ENCODE data around the gene TEX26.

TEX26 gene

GRCh38 chr13:31011901-31012654, 79.6 kb downstream of the TEX26 start:
- no peak for DNase-seq (ENCODE audit: low spot score)

- DNase-seq (ENCODE audit: low spot score), result no peak
Observed at GRCh38 chr13:31012655-31013024, 80.2 kb downstream of the TEX26 start.

DNA sequence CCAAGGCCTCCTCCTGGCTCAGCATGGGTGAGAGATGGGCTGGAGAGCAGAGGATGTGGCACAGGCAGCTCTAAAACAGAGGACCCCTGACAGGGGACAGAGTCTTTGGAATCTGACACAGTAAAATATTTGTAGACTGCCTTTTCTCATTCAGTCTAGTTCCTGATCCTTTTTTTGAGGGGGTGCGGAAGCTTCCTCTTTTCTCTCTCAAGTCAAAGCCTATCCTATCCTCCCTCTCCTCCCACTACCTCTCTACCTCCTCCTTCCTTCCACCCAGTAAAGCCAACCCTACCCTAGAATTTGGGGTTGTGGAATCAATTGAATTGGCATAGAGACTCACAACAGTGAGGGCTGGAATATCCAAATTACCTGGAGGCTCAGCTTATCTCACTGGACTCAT, 82.0 kb downstream of the TEX26 start:
- no peak for DNase-seq (ENCODE audit: low spot score)

DNA sequence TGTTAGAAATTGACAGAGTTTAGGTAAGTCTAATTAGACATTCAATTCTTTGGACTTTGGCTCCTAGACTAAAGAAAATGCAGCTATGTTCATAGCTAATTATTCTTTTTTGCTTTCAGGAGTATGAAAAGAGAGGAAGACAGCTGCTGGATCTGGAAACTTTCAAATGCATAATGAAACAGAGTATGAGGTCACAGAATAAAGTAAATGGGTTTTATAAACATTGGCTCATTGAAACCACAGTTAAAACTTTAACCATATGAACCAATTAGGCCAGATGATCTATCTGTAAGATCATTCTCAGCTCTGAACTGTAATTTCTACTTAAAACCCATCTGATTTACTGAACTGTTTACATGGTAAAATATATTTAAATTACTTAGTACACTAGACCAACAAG, 82.7 kb downstream of the TEX26 start:
- no peak for DNase-seq (ENCODE audit: low spot score)

DNA sequence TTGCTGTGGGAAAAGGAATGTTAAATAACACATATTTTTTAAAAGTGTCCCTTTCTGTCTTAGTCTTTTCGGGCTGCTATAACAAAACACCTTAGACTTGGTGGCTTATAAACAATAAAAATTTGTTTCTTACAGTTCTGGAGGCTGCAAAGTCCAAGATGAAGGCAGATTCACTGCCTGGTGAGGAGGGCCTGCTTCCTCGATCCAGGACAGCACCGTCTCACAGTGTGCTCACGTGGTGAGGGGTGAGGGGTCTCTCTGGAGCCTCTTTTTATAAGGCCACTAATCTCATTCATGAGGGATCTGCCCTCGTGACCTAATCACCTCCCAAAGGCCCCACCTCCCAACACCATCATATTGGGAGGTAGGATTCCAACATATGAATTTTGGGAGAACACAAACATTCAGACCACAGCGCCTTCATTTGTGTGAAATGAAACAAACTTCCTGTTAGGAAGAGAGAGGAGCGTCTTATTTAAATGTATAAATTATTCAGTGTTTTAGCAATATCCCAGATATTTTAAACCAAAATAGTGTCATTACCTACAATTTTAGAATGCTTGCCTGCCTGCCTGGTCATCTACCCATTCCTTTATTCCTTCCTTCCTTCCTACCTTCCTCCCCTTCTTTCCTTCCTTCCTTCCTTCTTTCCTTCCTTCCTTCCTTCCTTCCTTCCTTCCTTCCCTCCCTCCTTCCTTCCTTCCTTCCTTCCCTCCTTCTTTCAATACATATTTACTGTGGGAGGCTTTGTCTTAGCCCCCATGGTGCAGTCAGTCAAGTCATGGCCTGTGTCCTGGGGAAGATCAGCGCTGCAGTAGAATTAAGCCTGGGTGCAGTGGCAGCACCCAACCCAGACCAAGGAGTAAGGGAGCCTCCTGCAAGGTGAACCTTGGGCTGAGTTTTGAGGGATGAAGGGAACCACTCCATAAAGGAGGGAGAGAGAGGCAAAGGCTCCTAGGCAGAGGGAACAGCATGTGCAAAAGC, 84.2 kb downstream of the TEX26 start:
- no peak for DNase-seq (ENCODE audit: low spot score)

DNA sequence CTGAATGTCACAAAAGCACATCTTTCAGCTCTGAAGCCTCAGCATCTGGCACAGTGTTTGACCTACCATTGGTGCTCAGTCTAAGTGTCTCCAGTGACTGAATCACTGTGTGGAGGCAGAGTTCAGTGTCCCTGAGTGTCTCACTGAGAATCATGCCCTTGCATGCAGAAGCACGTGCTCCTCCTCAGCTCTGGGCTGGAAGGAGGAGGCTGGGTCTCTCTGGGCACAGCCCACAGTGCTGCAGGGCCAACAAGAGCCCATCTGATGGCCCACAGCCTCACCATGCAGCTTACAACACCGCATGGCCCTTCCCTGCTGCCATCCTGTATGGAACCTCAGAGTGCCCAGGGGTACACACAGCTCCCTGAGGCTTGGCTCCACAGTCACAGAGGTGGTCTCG, 86.1 kb downstream of the TEX26 start:
- DNase-seq (ENCODE audit: low spot score), result no peak

DNA sequence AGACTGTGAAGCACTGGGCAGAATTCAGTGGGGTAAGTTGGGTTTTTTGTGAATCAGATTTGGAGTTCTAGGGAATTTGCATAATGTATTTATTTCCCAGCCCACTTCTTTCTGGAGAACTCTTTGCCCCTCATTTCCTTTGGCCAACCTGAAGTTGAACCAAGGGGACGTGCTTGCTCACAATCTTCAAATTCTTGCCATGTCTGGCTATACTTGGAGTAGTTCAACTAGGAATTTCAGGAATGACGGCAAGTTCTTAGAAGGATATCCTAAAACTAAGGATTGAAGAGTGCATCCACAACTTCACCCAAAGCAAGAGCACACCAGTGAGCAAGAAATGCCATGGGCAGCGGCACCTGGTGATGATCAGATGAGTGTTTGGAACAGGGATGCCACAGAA, 88.5 kb downstream of the TEX26 start:
- DNase-seq (ENCODE audit: low spot score), result no peak

DNA sequence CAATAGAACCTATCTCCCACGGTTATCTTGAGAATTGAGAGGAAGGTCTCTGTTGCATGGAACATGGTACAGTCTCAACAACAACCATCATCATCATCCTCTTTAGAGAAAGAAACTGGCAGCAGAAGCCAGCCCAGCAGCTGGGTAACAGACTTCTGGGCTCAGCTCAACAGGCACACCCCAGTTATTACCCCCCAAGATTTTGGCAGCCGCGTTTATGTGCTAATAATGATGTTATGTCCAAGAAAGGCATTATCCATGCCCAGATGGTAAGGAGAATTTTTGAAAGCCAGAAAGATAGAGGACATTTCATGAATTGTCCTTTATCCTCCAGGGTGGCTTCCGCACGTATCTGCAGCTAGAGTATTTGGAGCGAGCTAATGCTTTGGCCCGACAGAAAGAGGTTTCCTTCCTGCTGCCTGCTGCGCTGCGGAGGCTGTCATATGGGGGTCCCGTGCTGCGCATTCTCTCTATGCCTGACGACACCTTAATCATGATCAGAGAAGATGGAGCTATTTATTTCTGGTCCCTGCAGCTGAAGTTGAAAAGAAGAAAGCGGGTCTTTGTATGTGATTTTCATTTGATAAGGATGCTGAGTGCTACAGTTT, 89.9 kb downstream of the TEX26 start:
- DNase-seq (ENCODE audit: low spot score), result no peak

DNA sequence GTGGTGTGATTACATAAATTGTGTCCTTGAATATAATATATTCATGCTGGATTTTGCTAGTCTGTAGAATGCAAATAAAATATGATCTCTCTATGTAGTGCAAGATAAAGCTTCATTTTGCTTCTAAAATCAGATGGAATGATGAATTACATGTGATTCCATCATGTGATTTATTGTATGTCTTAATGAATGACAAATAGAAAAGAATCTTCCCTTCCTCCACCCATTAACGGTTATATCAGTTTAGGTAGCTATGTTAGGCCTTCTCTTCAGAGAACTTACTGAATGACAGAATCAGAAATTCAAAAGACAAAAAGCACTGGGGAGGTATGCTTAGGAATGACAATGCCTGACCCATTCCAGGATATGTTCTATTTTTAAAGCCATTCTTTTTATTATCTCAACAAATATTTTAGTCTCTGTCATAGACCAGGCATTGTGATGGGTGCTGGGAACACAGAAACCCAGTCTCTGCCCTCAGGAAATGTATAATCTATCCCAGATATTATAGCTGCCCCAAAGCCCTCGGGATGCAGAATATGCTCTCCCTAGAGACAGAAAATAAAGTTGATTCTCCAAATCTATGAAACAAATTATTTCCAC, 90.6 kb downstream of the TEX26 start:
- DNase-seq (ENCODE audit: low spot score), result no peak

Data from pons (tissue), 1 donor.